Ovary (tissue), 3 donors: ENCODE measurements around the gene ANTXRL.

Source experiments
- EP300 ChIP-seq: sonication (generic); formaldehyde crosslinking; IDR thresholded peaks from one replicate; pipeline ENCODE4 v1.6.1; 2017; ENCODE audit warnings: antibody characterized with exemption
- POLR2A ChIP-seq: fragments of 450-650 bp; IDR thresholded peaks from one replicate; pipeline ENCODE4 v1.6.1; 2017; ENCODE audit warnings: antibody characterized with exemption, mild to moderate bottlenecking, moderate library complexity
- TF ChIP-seq, protein P1 (sequence below), 3 donors: fragments of 450-650 bp in 2 of 3; fragments of 200-600 bp in 1 of 3; IDR thresholded peaks; one replicate each; pipeline versions ENCODE4 v1.5.1 to v1.8.0; 2016 to 2022; ENCODE audit warnings: antibody characterized with exemption in 3 of 3, mild to moderate bottlenecking in 1 of 3
- donor health status: DM: no; HTN: no; CAD: no.

GRCh38 chr10:46297406-46298204 is 10.8 kb downstream of the ANTXRL start:
- TF ChIP-seq, protein P1, sequence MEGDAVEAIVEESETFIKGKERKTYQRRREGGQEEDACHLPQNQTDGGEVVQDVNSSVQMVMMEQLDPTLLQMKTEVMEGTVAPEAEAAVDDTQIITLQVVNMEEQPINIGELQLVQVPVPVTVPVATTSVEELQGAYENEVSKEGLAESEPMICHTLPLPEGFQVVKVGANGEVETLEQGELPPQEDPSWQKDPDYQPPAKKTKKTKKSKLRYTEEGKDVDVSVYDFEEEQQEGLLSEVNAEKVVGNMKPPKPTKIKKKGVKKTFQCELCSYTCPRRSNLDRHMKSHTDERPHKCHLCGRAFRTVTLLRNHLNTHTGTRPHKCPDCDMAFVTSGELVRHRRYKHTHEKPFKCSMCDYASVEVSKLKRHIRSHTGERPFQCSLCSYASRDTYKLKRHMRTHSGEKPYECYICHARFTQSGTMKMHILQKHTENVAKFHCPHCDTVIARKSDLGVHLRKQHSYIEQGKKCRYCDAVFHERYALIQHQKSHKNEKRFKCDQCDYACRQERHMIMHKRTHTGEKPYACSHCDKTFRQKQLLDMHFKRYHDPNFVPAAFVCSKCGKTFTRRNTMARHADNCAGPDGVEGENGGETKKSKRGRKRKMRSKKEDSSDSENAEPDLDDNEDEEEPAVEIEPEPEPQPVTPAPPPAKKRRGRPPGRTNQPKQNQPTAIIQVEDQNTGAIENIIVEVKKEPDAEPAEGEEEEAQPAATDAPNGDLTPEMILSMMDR (IDR thresholded peaks at IDR 0.05) = no peak
- TF ChIP-seq POLR2A = no peak
- no peak for TF ChIP-seq EP300
